ENCODE data around the gene RGS17.

The RGS17 gene

GRCh38 chr6:153038378-153039057 lies 92.6 kb downstream of the RGS17 start:
- TF ChIP-seq Cebpa-rat (IDR thresholded peaks at IDR 0.05): no peak
- Histone ChIP-seq H3K4me1 (no peaks in the 10 kb centered on the region), H3K9me3 (replicated peaks in 1 of 11) (no peaks in the 10 kb centered on the region), H3K36me3 (no peaks in the 10 kb centered on the region), H3K4me3 (no peak overlapping the region), H4K20me1 (no peaks in the 10 kb centered on the region), H3K4me2 (no peak overlapping the region), H3K27me3 (no peaks in the 10 kb centered on the region), H3K27ac (no peak overlapping the region), H3K9ac (no peak overlapping the region)

- Histone ChIP-seq H3K9me3 (replicated peaks in 1 of 11) (no peaks in the 10 kb centered on the region), H3K4me2 (no peak overlapping the region), H3K9ac (no peak overlapping the region), H3K27ac (no peak overlapping the region), H3K27me3 (no peaks in the 10 kb centered on the region), H3K4me3 (no peak overlapping the region), H4K20me1 (no peaks in the 10 kb centered on the region), H3K4me1 (peaks cover 0 to 15% (median 7%) of the 10 kb centered on the region in 10 experiments; a peak in 10 of 20 replicates), H3K36me3 (no peaks in the 10 kb centered on the region)
- TF ChIP-seq Cebpa-rat (IDR thresholded peaks at IDR 0.05): no peak
Observed at GRCh38 chr6:153034139-153034538, 96.9 kb downstream of the RGS17 start.

- no peaks in the 10 kb centered on the region for H3K9me3 ChIP-seq (replicated peaks in 1 of 11)
- no peaks in the 10 kb centered on the region for H4K20me1 ChIP-seq
- H3K4me1 ChIP-seq: peaks cover 0 to 15% (median 7%) of the 10 kb centered on the region in 10 experiments; a peak in 10 of 20 replicates
- no peak overlapping the region for H3K4me3 ChIP-seq
- H3K27ac ChIP-seq: no peak overlapping the region
- TF ChIP-seq Cebpa-rat (IDR thresholded peaks at IDR 0.05): no peak
- H3K36me3 ChIP-seq: no peaks in the 10 kb centered on the region
- H3K4me2 ChIP-seq: 0 out of 22 replicates have a peak overlapping the region, but pooled peaks of 1 of the 11 experiments have one; percentile 7
- H3K9ac ChIP-seq: no peak overlapping the region
- no peaks in the 10 kb centered on the region for H3K27me3 ChIP-seq
Observed at GRCh38 chr6:153032255-153032882, 98.7 kb downstream of the RGS17 start.

GRCh38 chr6:153031335-153031955 lies 99.6 kb downstream of the RGS17 start:
- H3K4me1 ChIP-seq: peaks cover 0 to 15% (median 7%) of the 10 kb centered on the region in 10 experiments; a peak in 10 of 20 replicates
- no peaks in the 10 kb centered on the region for H4K20me1 ChIP-seq
- no peaks in the 10 kb centered on the region for H3K9me3 ChIP-seq (replicated peaks in 1 of 11)
- no peak overlapping the region for H3K27ac ChIP-seq
- no peaks in the 10 kb centered on the region for H3K27me3 ChIP-seq
- no peaks in the 10 kb centered on the region for H3K36me3 ChIP-seq
- H3K4me3 ChIP-seq: no peak overlapping the region
- H3K4me2 ChIP-seq: peak overlapping the region in 5 of 11 experiments; percentile 6 to 40 (median 31); a peak in 6 of 22 replicates
- peak in 1 of 11 experiments; percentile 52; a peak in 1 of 22 replicates for TF ChIP-seq Cebpa-rat (IDR thresholded peaks at IDR 0.05)
- H3K9ac ChIP-seq: no peak overlapping the region

- no peak for TF ChIP-seq Cebpa-rat (IDR thresholded peaks at IDR 0.05)
- Histone ChIP-seq H3K27ac (no peak overlapping the region), H4K20me1 (no peaks in the 10 kb centered on the region), H3K4me2 (no peak overlapping the region), H3K4me3 (no peak overlapping the region), H3K9ac (no peak overlapping the region), H3K36me3 (no peaks in the 10 kb centered on the region), H3K9me3 (replicated peaks in 1 of 11) (no peaks in the 10 kb centered on the region), H3K27me3 (no peaks in the 10 kb centered on the region), H3K4me1 (peaks cover 0 to 15% (median 7%) of the 10 kb centered on the region in 10 experiments; a peak in 10 of 20 replicates)
Observed at GRCh38 chr6:153028963-153029362, 102.1 kb downstream of the RGS17 start.

- Histone ChIP-seq H4K20me1 (no peaks in the 10 kb centered on the region), H3K27me3 (no peaks in the 10 kb centered on the region), H3K9ac (no peak overlapping the region), H3K4me2 (no peak overlapping the region), H3K36me3 (no peaks in the 10 kb centered on the region), H3K4me3 (no peak overlapping the region), H3K9me3 (replicated peaks in 1 of 11) (no peaks in the 10 kb centered on the region), H3K27ac (no peak overlapping the region), H3K4me1 (peaks cover 0 to 15% (median 7%) of the 10 kb centered on the region in 10 experiments; a peak in 10 of 20 replicates)
- TF ChIP-seq Cebpa-rat (IDR thresholded peaks at IDR 0.05): no peak
Observed at GRCh38 chr6:153028286-153028685, 102.8 kb downstream of the RGS17 start.

GRCh38 chr6:153027480-153027879 lies 103.6 kb downstream of the RGS17 start:
- no peak for TF ChIP-seq Cebpa-rat (IDR thresholded peaks at IDR 0.05)
- Histone ChIP-seq H3K4me3 (no peak overlapping the region), H3K4me2 (no peak overlapping the region), H4K20me1 (no peaks in the 10 kb centered on the region), H3K27ac (no peak overlapping the region), H3K9me3 (replicated peaks in 1 of 11) (no peaks in the 10 kb centered on the region), H3K9ac (no peak overlapping the region), H3K27me3 (no peaks in the 10 kb centered on the region), H3K4me1 (peaks cover 0 to 15% (median 7%) of the 10 kb centered on the region in 10 experiments; a peak in 10 of 20 replicates), H3K36me3 (no peaks in the 10 kb centered on the region)

- Histone ChIP-seq H3K4me3 (no peak overlapping the region), H4K20me1 (no peaks in the 10 kb centered on the region), H3K4me2 (no peak overlapping the region), H3K27ac (no peak overlapping the region), H3K9ac (no peak overlapping the region), H3K4me1 (no peaks in the 10 kb centered on the region), H3K36me3 (no peaks in the 10 kb centered on the region), H3K27me3 (no peaks in the 10 kb centered on the region), H3K9me3 (replicated peaks in 1 of 11) (no peaks in the 10 kb centered on the region)
- TF ChIP-seq Cebpa-rat (IDR thresholded peaks at IDR 0.05): no peak
Observed at GRCh38 chr6:153024709-153025017, 106.4 kb downstream of the RGS17 start.

- no peak for TF ChIP-seq Cebpa-rat (IDR thresholded peaks at IDR 0.05)
- Histone ChIP-seq H3K36me3 (no peaks in the 10 kb centered on the region), H3K4me3 (no peak overlapping the region), H3K27me3 (no peaks in the 10 kb centered on the region), H4K20me1 (no peaks in the 10 kb centered on the region), H3K9me3 (replicated peaks in 1 of 11) (no peaks in the 10 kb centered on the region), H3K27ac (no peak overlapping the region), H3K4me1 (no peaks in the 10 kb centered on the region), H3K4me2 (no peak overlapping the region), H3K9ac (no peak overlapping the region)
Observed at GRCh38 chr6:153023977-153024708, 106.9 kb downstream of the RGS17 start.
